H4 (cell line): ENCODE data around the gene METTL3. TPM values are rescaled to one million over a fixed set of nuclear protein-coding genes. Genes with fewer than 3 reads are reported as not detected.
"Not testable (repeated sequence)": the region's sequence is repeated elsewhere in the genome, so short reads cannot be mapped to it uniquely, and the experiment has no call there.

ENCODE experiments used
- DNase-seq: peaks from one replicate; pipeline ENCODE4 v3.0.0-alpha.2; 2015; ENCODE audit warnings: low spot score
- total RNA-seq: library from RNA; depleted of rRNA; stranded (reverse); fragments of >200 nt; shearing (Covaris generic); gene quantifications from 2 replicates; pipeline ENCODE4 v1.2.3, GENCODE V29; 2014; rRNA removed

The METTL3 gene
- 55.3 and 56.8 TPM in 2 replicates for total RNA-seq

DNA sequence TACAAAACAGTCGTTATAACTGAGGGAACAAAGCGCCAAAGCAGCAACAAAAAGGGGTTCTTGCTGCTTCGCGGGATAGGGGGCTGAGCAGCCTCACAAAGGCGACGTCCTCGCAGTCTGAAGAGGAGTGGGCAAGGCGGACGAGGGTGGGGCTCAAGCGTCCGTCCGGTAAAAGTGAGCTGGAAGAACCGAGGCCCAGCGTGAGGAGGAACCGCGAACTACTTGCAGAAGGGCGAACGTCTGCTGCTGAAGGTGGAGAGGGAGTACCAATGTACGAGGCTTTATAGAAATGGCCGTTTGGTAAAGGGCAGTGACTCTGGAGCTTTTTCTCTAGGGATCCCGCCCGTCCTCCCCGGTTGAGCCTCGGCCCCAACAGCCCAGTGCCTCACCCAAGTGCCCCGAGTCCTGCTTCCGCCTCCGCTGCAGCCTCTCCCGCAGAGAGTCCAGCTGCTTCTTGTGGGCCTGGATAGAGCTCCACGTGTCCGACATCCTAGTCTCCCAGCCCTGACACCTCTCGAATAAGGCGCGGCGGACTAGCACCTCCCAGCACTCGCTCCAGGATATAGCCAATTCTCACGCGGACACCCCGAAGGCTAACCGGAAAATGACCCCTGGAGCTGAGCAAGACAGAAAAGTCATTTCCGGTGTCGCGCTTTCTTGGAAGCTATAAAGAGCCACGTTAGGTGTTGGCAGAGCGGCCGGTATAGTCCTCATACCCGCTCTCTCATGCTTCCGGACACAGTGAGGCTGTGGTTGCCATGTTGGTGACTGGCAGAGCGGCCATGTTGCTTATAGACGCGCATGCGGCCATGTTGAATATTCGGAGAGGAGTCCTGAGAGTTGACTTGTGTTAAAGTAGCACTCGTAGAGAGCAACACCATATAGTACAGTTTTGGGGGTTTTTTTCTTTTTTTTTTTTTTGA is at the start of gene METTL3:
Gene METTL3, minus strand, starts transcription at position 606 of the 923 bp plus-strand sequence. Its CDS starts 117 bp downstream, at position 489.
- DNase-seq, result peak; percentile 99

DNA sequence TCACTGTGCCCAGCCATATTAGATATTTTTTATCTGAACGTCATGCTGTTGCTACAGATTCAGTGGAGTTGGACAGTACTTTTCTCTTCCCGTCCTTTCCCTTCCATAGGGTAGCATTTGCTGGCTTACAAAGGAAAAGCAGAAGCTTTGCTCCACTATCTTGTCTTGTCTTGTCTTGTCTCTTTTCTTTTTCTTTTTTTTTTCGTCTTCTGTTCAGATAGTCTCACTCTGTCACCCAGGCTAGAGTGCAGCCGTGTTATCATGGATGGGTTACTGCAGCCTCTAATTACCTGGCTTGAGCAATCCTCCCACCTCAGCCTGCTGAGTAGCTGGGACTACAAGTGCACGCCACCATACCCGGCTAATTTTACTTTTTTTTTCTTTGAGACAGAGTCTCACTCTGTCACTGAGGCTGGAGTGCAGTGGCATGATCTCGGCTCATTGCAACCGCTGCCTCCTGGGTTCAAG is 47.6 kb upstream of the METTL3 start:
- no peak for DNase-seq

DNA sequence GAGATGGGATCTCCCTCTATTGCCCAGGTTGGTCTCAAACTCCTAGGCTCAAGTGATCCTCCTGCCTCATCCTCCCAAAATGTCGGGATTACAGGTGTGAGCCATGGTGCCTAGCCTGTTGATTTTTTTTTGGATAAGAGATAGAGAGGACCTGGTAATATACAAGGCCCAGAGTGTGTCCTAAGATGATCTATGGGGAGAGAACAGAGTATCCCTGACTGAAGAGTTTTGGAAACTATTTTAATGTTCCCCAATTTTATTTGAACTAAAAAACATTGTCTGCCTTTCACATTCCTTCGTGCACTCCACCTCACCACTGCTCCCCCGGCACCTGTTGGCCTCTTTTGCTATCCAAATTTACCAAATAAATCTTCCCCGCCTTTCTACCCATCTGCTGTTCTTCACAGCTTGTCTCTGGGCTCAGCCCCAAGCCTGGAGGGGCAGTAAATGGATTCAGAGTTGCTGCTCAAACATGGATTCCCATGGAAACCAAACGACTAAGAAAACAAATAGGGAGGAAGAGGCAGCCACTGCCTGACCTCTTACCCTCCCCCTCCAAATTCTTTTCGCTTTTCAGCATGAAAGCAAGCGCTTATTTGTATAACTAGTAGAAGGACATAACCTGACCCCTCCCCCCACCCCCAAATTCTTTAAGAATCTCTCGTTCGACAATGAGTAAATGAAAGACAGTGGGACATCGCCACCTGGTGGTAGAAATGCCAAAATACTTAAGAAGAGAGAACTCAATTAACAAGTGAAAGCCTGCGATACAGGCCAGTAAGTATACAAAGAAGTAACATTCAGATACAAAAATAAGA is 46.2 kb upstream of the METTL3 start:
- DNase-seq, result peak; percentile 72

DNA sequence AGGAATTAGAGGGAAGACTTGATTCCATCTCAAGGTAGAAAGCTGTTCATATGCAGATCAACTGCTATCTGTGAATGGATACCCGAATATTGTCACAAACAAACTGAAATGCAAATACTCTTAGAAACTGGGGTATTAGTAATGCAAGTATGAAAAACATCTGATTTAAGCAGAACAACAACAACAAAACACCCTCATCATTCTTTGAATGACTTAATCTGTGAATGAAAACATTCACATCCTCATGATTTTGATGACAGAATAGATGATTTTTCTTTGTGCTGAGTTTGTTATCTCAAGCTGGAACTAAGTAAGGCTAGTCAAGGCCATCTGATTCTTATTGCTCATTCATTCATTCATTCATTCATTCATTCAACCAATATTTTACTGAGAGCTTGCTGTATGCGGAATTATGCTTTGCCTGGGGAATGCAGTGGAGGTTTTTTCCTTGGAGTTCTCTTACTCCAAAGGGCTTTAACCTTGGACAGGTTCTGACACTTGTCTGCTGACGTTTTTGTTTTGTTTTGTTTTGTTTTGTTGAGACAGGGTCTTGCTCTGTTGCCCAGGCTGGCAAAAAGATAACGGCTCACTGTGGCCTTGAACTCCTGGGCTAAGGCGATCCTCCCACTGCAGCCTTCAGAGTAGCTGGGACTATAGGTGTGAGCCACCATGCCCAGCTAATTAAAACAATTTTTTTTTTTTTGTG is 45.4 kb upstream of the METTL3 start:
- no peak for DNase-seq

DNA sequence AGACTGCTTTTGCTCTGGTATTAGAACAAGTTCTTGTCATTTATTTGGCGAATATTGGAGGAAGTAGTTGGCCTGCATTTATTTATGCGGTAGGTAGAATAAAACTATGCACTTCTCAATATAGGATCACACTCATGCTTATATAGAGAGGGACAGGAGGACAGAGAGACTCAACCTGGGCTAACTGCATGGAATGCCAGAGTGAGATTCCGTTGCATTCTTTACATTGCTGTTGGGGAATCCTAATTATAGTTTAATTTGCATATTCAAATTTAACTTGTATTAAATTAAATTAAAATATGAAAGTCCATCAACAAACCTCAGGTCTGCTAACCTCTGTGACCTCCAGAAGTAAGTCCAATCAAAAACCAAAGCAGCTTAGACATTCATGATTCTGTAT is 42.1 kb upstream of the METTL3 start:
- DNase-seq, result no peak

DNA sequence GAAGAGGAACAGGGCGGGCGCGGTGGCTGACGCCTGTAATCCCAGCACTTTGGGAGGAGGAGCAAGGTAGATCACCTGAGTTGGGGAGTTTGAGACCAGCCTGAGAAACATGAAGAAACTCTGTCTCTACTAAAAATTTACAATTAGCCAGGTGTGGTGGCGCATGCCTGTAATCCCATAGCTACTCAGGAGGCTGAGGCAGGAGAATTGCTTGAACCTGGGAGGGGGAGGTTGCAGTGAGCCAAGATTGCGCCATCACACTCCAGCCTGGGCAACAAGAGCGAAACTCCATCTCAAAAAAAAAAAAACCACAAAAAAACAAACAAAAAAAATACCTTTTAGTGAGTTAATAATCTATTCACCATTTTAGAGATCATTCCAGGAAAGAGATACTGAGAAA is 33.4 kb upstream of the METTL3 start:
- not testable (repeated sequence) for DNase-seq

DNA sequence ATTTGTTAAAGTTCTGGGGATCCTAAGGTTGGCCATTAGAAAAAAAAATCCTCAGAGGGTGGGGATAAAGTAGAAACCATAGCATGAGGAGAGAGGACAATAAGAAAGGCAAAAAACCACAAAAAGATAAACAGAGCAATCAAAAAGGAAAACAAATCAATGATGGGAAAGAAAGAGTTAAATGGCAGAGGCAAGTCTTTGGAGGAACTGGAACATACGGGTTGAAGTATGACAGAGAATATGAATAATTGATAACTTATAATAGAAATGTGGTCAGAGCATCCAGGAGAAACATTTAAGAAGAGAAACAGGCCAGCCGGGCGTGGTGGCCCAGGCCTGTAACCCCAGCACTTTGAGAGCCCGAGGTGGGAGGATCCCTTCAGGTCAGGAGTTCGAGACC is 32.8 kb upstream of the METTL3 start:
- DNase-seq, result no peak

DNA sequence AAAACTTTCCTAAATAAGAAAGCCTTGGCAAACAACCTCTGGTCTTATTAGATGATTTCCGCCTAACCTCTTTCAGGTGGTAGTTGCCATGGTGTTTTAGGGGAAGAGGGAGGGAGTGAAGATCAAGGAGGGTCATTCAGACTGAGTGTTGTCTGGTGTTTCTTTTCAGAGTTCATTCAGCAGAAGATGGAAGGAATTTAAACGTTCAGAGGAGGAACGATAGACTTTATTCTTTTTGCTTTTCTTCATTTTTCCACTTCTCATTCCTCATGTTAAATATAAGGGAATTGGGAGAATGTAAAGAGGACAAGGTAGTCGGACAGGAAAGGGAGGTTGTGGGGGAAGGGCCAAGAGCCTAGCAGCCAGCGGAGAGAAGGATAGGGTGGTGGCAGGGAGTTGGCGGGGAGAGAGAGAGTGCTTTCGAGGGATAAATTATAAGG is 32.4 kb upstream of the METTL3 start:
- no peak for DNase-seq

DNA sequence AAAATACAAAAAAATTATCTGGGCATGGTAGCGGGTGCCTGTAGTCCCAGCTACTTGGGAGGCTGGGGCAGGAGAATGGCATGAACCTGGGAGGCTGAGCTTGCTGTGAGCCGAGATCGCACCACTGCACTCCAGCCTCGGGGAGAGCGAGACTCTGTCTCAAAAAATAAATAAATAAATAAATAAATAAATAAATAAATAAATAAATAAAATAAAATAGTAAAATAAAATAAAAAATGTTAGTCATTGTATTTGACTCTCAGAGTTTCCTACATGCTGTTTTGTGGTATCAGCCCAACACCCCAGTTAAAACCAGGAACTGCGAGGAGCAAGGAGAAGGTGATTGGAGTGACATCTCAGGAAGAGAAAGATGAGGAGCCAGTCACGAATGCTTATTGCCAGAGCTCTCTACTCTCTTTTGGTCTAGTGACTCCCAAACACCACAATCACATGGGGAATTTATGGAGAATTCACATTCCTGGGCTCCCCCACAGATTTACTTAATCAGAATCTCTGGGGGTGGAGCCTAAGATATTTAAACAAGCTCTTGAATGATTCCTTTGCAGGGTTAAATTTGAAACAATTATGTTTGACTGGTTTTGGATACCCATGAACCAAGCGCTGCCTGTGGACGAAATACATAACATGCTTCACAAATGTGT is 30.4 kb upstream of the METTL3 start:
- DNase-seq, result no peak

DNA sequence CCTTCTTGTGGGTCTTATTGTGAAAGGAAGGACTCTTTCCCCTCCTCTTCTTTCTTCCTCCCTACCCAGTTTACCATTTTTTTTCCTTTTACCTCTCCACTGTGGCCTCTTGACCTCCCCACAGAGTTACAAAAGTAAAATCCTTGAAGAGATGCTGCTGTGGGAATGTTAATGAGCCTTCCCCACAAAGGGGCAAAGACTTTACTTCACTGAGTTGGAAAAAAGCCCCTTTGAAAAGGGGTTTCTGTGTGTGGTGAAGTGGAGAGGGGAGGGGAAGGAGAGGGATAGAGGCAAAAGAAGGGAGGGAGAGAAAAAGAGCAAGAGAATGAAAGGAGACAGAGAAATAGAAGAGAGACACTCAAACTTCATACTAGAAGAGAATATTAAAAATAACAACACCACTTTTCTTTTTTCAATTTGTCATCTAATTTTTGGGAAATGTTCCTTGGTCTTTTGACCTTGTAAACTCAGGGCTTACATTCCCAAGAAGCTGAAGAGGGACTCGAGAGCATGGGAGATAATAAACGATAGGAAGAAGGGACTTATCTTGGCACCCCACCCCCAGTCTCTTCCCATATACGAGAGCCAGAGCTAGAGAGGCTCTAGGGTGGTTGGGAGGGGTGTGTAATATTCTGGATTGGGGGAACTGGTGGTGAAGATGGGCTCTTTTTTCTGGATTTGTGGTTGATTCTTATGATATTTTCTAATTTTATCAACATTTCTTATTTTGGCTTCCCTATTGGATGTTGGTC is 28.2 kb upstream of the METTL3 start:
- no peak for DNase-seq

DNA sequence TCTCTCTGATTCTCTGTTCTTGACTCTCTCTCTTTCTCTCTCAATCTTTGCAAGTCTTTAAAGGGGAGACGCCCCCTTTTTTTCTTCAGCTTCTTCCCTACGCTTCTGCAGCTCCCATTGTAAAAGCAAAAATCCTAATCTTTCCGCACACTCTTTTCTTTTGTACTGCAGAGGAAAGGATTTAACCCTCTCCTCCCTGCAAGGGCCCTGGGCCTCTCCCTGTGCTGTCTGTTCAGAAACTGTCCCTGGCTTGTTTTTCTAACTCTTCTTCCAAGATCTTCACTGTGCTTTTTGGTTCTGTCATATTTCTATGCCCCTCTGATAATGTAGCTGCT is 25.9 kb upstream of the METTL3 start:
- DNase-seq, result no peak

DNA sequence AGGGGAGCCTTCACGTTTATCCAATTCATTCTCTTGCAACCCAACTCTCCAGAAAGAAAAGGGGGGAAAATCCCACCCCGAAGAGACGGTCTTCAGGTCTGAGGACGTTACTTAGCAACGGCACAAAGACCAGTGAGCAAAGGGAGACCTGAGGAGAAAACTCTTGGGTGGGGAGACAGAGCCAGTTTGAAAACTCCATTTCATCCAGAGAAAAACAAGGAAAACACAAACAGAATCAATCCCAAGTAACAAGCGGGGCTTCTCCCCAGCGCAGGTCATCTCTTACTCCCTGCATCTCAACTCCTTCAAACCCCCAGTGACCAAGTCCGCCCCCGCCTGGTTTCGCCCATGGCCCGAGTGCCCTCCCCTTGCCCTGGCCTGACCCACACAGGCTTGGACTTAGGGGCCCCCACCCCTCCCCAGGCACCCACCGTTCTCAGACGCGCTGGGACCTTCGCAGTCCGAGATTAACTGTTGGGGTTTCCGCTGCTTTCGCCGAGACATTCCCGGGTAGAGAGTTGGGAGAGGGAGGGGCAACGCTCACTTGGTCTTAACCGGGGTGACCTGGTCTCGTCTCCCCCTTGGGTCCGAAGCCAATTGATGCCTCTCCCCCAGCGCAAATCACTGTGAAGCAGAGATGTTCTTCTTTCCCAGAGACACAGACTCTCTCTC is 25.4 kb upstream of the METTL3 start:
- no peak for DNase-seq

DNA sequence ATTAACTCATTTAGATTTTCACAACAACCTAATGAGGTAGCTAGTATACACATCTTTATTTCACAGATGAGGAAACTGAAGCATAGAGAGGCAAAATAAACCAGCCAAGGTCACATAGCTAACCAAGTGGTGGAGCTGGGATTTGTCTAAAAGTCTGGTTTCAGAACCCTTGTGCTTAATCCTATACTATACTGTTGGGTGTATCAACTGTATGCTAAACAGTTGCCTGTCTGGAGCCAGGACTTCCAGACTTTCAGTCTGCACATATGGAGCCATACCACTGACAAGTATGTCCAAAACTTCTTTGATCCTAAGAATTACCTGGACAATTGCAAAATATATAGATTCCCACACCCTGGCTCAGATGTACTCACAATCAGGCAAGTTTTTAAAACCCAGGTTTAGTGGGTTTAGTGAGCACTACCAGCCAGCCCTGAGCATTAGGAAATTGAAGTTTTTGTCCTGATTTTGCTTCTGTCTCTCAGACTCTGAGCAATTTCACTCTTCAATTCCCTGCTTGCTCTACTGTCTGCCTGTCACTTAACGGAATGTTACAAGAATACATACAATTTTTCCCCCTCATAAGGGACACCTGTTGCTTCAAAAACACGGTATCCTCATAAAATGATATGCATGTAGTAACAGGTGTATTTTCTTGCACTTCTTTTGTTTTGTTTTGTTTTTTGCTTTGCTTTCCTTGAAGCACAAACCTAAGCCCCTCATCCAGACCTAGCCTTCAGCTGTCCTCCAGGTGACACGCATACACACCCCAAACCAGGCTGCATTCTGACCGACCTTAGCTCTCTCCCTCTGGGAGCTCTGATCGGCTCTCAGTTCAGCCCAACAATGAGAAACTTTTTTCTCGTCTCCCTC is 24.6 kb upstream of the METTL3 start:
- no peak for DNase-seq

DNA sequence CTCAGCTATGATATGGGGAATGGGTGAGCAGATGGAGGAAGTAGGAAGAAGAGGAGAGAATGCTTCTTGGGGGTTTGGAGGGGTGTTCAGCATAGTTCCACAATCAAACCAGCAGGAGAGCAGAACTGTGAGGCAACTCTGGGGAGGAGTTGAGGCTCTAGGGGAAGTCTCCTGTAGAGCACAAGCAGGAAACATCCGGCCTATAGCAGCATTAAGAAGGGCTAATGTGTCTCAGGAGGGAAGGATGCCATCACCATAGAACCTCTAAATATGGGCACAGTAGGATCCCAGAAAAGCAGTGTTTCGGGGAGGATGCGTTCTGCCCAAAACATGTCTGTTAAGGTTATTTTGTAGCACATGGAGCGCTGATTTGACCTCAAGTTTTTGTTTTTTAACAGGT is 23.4 kb upstream of the METTL3 start:
- no peak for DNase-seq

DNA sequence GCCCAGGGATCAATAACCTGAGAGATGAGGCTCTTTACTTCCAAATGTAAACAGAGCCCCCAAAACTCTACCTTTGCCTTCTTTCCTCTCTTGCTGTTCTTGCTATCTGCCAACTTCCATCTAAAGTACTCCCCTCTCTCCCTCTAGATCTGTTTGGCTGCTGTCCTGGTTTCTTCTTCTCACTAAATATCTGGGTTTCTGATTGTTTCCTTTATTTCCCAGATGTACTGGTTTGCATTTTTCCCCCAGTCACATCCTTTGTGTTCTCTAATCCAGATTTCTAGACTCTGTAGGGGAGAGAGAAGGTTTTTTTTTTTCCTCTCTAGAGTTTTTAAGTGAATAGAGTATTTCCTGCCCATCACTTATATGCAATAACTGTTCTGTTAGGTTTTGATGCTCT is 22.2 kb upstream of the METTL3 start:
- no peak for DNase-seq

DNA sequence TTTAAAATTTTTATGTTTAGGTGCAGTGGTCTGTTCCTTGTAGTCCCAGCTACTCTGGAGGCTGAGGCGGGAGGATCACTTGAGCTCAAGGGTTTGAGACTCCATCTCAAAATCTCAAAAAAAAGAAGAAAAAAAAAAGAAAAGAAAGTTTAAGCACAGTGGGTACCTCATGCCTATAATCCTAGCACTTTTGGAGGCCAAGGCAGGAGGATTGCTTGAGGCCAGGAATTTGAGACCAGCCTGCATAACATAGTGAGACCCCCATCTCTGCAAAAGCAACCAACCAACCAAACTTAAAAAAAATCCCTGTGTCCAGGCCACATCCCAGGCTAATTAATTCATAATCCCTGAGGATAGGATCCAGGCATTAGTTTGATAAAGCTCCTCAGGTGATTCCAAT is 18.4 kb upstream of the METTL3 start:
- no peak for DNase-seq

DNA sequence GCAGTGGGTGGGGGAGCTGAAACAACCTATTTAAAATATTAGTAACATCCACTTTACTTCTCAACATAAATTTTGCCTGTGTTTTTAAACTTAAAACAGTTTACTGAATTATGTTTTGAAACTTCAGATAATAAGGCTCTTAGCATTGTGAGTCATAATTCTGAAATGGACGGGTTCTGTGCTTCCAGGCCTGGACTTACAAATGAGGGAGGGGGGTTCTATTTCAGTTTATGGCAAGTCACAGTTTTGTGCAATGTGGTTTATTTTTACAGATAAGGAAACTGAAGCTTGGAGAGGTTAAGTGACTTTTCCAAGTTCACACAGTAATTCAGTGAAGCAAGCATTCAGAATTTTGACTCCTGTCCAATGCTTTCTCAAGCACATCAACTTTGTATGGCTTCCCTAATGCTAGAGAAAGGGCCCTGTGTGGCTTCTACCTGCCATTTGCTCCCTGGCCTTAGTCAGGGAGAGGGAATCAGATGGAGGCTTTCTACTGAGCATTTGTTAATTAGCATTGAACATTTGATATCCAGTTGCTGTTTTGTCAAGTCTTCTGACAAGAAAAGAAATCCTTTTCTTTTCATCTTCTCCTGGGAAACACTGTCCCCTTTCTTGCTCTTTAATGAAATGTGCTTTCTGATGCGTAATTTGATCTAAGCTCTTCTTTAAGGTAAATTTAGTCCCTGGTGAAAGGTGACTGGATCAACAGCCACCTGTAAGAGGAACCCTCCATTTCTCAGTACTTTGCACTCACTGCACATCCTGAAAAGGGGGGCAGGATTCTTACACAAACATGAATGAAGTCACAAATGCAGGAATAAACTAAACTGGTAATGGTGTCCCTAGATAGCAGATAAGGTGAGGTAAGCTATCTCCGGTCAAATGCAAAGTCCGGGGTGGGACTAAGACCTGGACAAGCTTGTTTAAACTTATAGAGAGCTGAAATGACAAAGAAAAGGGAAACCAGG is 17.5 kb upstream of the METTL3 start:
- DNase-seq, result no peak

DNA sequence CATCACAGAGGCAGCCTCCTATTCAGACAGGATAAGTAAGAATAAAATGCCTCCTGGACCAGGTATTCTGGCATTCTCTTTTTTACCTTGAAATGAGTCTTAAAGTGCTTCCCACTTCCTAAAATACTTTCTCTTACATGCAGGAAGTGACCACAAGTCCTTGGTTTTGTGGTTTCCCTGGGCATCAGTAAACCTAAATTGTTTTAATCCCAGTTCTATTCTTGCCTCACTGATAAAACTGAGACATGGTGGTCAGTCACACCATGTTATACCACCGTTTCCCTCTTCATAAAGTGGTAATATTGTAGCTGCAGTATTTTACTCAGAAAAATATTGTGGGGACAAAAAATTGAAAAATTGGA is 16.2 kb upstream of the METTL3 start:
- no peak for DNase-seq
